HG03469 (cell line): ENCODE results near the gene SUV39H1.

ENCODE experiments used
- ATAC-seq: cut with Tn5 transposase; IDR thresholded peaks from one replicate; pipeline ENCODE4 v1.9.1; 2021; ENCODE audit warnings: mild to moderate bottlenecking, moderate library complexity, moderate number of reproducible peaks; ENCODE audit not compliant: unreplicated experiment

The SUV39H1 gene

GRCh38 chrX:48711929-48712505 is 15.5 kb downstream of the SUV39H1 start:
- ATAC-seq: no peak

GRCh38 chrX:48713847-48714246 is 17.3 kb downstream of the SUV39H1 start:
- no peak for ATAC-seq

GRCh38 chrX:48714573-48714972 is 18.0 kb downstream of the SUV39H1 start:
- no peak for ATAC-seq

DNA sequence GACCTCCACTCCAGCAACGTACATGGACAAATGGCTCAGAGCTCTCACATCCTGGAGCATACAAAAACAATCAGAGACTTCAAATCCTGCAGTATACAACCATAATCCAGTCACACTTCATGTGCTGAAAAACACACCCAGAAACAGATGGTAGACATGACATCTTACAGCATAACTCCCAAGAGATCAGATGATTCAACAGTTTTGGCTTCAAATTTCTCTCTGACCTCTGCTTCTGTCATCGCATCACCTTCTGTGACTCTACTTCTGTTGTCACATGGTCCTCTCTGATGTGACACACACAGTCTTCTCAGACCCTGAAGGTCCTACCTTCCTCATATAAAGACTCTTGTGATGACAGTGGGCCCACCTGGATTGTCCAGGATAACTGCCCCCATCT is 18.5 kb downstream of the SUV39H1 start:
- no peak for ATAC-seq

DNA sequence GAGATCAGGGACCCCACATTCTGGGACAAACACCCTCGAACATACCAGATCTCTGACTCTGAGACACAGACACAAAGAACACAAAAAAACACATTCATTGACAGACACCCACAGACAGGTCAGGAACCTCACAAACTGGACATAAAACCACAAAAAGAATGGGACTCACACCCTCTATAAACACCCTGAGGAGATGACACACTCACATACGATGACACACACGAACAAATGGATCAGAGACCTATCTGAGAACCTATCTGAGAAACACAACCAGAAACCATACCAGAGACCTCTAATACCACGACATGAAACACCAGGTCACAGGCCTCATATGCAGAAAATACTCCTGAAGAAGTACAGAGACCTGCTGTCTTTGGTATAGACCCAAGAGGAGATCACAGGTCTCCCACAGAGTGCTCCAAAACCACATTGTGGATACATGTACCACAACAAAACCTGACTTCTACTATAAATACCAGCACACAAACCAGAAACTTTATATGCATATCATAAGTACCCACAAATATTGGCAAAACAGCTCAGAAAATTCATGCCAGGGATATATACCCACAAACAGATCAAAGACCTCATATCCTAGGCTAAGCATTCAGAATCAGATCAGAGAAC is 19.5 kb downstream of the SUV39H1 start:
- no peak for ATAC-seq

GRCh38 chrX:48719958-48720357 is 23.4 kb downstream of the SUV39H1 start:
- no peak for ATAC-seq

- no peak for ATAC-seq
Observed at GRCh38 chrX:48720577-48721250, 24.2 kb downstream of the SUV39H1 start.

GRCh38 chrX:48721916-48722315 is 25.4 kb downstream of the SUV39H1 start:
- no peak for ATAC-seq

- ATAC-seq: no peak
Observed at GRCh38 chrX:48726596-48726995, 30.1 kb downstream of the SUV39H1 start.

DNA sequence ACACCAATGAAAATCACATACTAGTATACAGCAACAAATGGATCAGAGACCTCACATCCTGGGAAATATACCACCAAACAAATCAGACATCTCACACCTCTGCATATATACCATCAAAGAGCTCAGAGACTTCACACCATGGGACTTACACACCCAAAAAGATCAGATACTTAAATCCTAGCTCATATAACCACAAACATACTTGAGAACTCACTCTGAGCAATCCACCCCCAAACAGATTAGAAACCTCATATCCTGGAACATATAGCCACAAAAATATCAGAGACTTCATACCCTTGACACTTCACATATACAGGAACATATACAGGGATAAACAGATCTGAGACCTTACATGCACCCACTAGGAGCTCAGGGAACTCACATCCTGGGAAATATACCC is 32.1 kb downstream of the SUV39H1 start:
- ATAC-seq: no peak

GRCh38 chrX:48736303-48736702 is 39.8 kb downstream of the SUV39H1 start:
- ATAC-seq: no peak

GRCh38 chrX:48736878-48737212 is 40.3 kb downstream of the SUV39H1 start:
- ATAC-seq: no peak

DNA sequence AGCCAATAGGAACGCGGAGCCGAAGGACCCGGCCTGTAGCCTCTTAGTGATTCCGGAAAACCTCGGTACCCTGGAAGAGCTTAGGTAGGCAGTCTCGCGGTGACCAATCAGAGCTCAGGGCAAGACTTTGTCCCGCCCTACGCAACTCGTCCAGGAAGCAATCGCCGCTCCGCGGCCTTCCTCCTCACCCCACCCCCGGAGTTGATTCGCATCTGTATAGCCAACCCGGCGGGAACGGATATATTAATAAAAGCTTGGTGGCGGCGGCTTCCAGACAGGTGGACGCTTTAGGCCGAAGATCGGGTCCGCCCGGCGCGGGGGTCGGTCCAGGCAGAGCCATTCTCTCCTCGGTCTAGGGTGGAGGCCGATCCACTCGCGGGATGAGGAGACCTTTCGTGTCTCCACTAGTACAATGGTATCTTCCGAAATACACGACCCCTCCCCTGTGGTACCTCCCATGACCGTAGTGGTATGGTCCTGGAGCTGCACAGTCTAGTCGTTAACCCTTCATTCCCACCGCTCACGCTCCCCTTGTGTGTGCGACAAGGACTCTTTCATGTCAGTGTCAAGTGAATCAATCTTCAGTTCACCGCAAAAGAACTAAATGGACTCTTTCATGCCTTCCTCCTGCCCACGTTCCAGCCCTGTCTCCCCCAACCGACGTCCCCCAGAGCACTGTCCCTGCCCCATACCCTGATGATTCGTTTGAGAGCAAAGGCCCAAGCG is 40.8 kb downstream of the SUV39H1 start:
- peak; percentile 95 for ATAC-seq

- ATAC-seq: no peak
Observed at GRCh38 chrX:48737940-48738339, 41.4 kb downstream of the SUV39H1 start.

GRCh38 chrX:48741834-48742233 is 45.3 kb downstream of the SUV39H1 start:
- ATAC-seq: no peak

GRCh38 chrX:48745222-48745621 is 48.7 kb downstream of the SUV39H1 start:
- no peak for ATAC-seq

GRCh38 chrX:48747415-48748016 is 51.0 kb downstream of the SUV39H1 start:
- ATAC-seq: no peak

DNA sequence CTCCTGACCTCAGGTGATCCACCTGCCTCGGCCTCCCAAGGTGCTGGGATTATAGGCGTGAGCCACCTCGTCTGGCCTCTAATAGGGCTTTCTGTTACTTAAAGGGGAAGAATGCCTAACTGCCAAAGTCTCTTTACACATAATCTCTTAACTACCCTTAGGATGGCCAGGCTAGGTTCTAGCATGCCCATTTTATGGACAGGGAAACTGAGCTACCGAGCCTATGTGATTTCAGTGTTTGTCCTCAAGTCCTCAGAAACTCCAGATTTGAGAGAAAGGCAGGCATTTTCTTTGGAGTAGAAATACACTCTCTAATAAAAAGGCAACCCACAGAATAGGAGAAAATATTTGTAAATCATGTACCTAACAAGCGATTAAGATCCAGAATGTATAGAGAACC is 52.6 kb downstream of the SUV39H1 start:
- no peak for ATAC-seq

DNA sequence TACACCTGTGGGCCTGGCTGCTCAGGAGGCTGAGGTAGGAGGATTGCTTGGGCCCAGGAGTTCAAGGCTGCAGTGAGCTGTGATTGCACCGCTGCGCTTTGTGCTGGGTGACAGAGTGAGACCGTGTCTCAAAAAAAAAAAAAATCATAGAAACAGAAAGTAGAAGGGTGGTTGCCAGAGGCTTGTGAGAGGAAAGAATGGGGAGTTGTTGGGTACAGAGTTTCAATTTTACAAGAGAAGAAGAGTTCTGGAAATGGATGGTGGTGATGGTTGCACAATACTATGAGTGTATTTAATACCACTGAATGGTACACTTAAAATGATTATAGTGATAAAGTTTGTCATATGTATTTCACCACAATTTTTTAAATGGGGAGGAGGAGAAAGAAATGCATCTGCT is 54.8 kb downstream of the SUV39H1 start:
- ATAC-seq: no peak

GRCh38 chrX:48752498-48752897 is 56.0 kb downstream of the SUV39H1 start:
- ATAC-seq: no peak

GRCh38 chrX:48753708-48754228 is 57.2 kb downstream of the SUV39H1 start:
- ATAC-seq: no peak
